ENCODE measurements around the gene PLXNA4. TPM values are rescaled to one million over a fixed set of nuclear protein-coding genes. Genes with fewer than 3 reads are reported as not detected.

The PLXNA4 gene
- total RNA-seq, 1 experiment from 2014 or later = 0.10 TPM

DNA sequence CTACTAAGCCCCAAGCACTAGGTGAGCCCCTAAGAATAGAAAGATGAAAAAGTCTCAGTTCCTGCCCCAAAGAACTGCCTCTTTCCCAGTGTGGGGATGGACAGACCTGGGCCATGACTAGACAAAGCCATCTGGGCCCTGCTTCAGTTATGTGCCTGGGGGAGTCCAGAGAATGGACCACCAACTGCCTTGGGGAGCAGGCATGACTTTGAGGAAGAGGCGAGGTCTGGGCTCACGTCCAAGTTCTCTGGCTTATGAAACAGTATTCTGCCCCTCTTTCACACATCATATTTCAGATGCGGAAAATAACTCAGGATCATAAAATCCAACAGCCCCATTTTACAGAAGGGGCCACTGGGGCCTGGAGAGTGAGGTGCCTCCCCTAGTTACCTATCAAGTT lies 80.3 kb downstream of the PLXNA4 start:
- Histone ChIP-seq H3K4me3 (ENCODE audit: low read depth in 2 of 2, low read length in 2 of 2) (no peak overlapping the region), H3K27me3 (ENCODE audit: control insufficient read depth, insufficient read depth, low read length) (0 out of 2 replicates have a peak, but pooled peaks cover 3% of the 10 kb centered on the region), H3K4me1 (ENCODE audit: control insufficient read depth, insufficient read depth, low read length) (no peaks in the 10 kb centered on the region), H3K9me3 (ENCODE audit: control insufficient read depth, insufficient read depth, low read depth, low read length) (no peaks in the 10 kb centered on the region), H3K27ac (ENCODE audit: low read length) (no peak overlapping the region), H3K36me3 (ENCODE audit: control insufficient read depth, insufficient read depth, low read length) (no peaks in the 10 kb centered on the region)
- ATAC-seq = no peak
- POLR2A ChIA-PET = no interaction called here
- CTCF ChIA-PET = no interaction called here
- DNase-seq (ENCODE audit: low read depth, low spot score) = no peak
- intact Hi-C loops (cut with micrococcal nuclease; ENCODE audit: unreplicated experiment) = no loop called here
- in situ Hi-C loops (cut with HindIII; ENCODE audit: low pct_unique_long_range_greater_than_20kb, low sequenced_read_pairs) = no loop called here
- no peak for TF ChIP-seq TCF7L2 (IDR thresholded peaks at IDR 0.05; ENCODE audit: low read depth, low read length)
- no peak for TF ChIP-seq SIN3A (IDR thresholded peaks at IDR 0.05; ENCODE audit: borderline replicate concordance, insufficient read depth, low read depth, low read length)
- no peak for TF ChIP-seq POLR2AphosphoS5 (IDR thresholded peaks at IDR 0.05; ENCODE audit: low read depth, low read length)
- TF ChIP-seq, protein P1, sequence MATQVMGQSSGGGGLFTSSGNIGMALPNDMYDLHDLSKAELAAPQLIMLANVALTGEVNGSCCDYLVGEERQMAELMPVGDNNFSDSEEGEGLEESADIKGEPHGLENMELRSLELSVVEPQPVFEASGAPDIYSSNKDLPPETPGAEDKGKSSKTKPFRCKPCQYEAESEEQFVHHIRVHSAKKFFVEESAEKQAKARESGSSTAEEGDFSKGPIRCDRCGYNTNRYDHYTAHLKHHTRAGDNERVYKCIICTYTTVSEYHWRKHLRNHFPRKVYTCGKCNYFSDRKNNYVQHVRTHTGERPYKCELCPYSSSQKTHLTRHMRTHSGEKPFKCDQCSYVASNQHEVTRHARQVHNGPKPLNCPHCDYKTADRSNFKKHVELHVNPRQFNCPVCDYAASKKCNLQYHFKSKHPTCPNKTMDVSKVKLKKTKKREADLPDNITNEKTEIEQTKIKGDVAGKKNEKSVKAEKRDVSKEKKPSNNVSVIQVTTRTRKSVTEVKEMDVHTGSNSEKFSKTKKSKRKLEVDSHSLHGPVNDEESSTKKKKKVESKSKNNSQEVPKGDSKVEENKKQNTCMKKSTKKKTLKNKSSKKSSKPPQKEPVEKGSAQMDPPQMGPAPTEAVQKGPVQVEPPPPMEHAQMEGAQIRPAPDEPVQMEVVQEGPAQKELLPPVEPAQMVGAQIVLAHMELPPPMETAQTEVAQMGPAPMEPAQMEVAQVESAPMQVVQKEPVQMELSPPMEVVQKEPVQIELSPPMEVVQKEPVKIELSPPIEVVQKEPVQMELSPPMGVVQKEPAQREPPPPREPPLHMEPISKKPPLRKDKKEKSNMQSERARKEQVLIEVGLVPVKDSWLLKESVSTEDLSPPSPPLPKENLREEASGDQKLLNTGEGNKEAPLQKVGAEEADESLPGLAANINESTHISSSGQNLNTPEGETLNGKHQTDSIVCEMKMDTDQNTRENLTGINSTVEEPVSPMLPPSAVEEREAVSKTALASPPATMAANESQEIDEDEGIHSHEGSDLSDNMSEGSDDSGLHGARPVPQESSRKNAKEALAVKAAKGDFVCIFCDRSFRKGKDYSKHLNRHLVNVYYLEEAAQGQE (IDR thresholded peaks at IDR 0.05; ENCODE audit: insufficient read depth in 1 of 2, low read depth in 2 of 2, low read length in 1 of 2) = no peak
- TF ChIP-seq, protein P2, sequence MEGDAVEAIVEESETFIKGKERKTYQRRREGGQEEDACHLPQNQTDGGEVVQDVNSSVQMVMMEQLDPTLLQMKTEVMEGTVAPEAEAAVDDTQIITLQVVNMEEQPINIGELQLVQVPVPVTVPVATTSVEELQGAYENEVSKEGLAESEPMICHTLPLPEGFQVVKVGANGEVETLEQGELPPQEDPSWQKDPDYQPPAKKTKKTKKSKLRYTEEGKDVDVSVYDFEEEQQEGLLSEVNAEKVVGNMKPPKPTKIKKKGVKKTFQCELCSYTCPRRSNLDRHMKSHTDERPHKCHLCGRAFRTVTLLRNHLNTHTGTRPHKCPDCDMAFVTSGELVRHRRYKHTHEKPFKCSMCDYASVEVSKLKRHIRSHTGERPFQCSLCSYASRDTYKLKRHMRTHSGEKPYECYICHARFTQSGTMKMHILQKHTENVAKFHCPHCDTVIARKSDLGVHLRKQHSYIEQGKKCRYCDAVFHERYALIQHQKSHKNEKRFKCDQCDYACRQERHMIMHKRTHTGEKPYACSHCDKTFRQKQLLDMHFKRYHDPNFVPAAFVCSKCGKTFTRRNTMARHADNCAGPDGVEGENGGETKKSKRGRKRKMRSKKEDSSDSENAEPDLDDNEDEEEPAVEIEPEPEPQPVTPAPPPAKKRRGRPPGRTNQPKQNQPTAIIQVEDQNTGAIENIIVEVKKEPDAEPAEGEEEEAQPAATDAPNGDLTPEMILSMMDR (IDR thresholded peaks at IDR 0.05) = no peak
- no TSS peak for BruUV-seq (replicated peaks)

DNA sequence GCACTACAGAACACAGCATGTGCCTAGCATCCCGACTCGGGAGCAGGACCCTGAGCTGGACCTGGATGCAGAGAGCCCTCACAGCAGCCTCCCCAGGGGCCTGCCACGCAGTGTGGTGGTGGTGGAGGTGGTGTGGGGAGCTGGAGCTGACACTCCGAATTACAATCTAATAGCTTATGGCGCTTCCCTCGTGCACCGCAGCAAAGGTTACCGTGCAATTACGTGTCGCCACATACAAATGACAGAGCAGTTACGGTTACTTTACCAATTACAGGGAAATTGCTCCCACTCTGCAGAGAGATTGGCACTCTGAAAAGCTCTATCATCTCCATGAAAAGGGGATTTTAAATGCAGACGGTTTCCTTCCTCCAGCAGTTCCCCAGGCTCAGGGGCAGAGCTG lies 81.8 kb downstream of the PLXNA4 start:
- POLR2A ChIA-PET = interaction anchor here (0.6 kb wide), 1 partner anchor 19 kb away, joined by 12 read pairs; no protein-coding TSS in a partner anchor
- intact Hi-C loops (cut with micrococcal nuclease; ENCODE audit: unreplicated experiment) = no loop called here
- Histone ChIP-seq H3K36me3 (ENCODE audit: control insufficient read depth, insufficient read depth, low read length) (no peaks in the 10 kb centered on the region), H3K27ac (ENCODE audit: low read length) (no peak overlapping the region), H3K9me3 (ENCODE audit: control insufficient read depth, insufficient read depth, low read depth, low read length) (no peaks in the 10 kb centered on the region), H3K4me1 (ENCODE audit: control insufficient read depth, insufficient read depth, low read length) (no peaks in the 10 kb centered on the region), H3K27me3 (ENCODE audit: control insufficient read depth, insufficient read depth, low read length) (peaks cover 5% of the 10 kb centered on the region; the same call in 1 of the 2 replicates), H3K4me3 (ENCODE audit: low read depth in 2 of 2, low read length in 2 of 2) (no peak overlapping the region)
- TF ChIP-seq TCF7L2 (IDR thresholded peaks at IDR 0.05; ENCODE audit: low read depth, low read length) = no peak
- TF ChIP-seq SIN3A (IDR thresholded peaks at IDR 0.05; ENCODE audit: borderline replicate concordance, insufficient read depth, low read depth, low read length) = no peak
- CTCF ChIA-PET = no interaction called here
- in situ Hi-C loops (cut with HindIII; ENCODE audit: low pct_unique_long_range_greater_than_20kb, low sequenced_read_pairs) = no loop called here
- no peak for ATAC-seq
- no TSS peak for BruUV-seq (replicated peaks)
- no peak for DNase-seq (ENCODE audit: low read depth, low spot score)

DNA sequence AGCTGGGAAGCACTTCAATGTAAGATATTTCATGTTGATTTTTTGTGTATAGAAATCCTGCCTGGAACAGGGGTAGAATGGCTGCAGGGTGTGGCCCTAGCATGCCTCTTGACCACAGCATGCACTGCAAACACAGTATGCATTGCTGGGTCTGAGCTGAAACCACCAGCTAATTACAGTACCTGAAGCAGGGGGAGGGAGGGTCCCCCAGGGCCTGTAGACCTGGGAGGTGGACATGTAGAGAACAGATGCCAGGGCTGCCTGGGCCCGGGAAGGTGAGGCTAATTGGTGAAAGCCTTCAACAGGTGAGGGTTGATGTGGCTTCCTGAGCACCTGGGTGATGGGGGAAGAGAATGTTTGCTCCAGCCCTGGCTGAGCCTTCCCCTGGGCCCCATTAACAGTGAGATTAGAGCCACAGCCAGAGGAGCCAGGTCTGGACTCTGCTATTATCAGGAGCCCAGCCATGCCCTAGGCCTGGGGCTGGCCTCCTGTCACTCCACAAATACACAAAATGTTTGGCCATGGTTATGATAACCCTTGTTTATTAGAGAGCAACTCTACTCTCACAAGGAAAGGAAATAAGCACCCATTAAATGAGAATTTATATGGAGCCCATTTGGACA lies 83.3 kb downstream of the PLXNA4 start:
- Histone ChIP-seq H3K36me3 (ENCODE audit: control insufficient read depth, insufficient read depth, low read length) (no peaks in the 10 kb centered on the region), H3K4me3 (ENCODE audit: low read depth in 2 of 2, low read length in 2 of 2) (no peak overlapping the region), H3K27me3 (ENCODE audit: control insufficient read depth, insufficient read depth, low read length) (peaks cover 4% of the 10 kb centered on the region; the same call in 1 of the 2 replicates), H3K4me1 (ENCODE audit: control insufficient read depth, insufficient read depth, low read length) (no peaks in the 10 kb centered on the region), H3K9me3 (ENCODE audit: control insufficient read depth, insufficient read depth, low read depth, low read length) (no peaks in the 10 kb centered on the region), H3K27ac (ENCODE audit: low read length) (no peak overlapping the region)
- intact Hi-C loops (cut with micrococcal nuclease; ENCODE audit: unreplicated experiment) = no loop called here
- ChIA-PET CTCF (no interaction called here), POLR2A (no interaction called here)
- TF ChIP-seq POLR2AphosphoS5 (IDR thresholded peaks at IDR 0.05; ENCODE audit: low read depth, low read length) (no peak), SIN3A (IDR thresholded peaks at IDR 0.05; ENCODE audit: borderline replicate concordance, insufficient read depth, low read depth, low read length) (no peak), TCF7L2 (IDR thresholded peaks at IDR 0.05; ENCODE audit: low read depth, low read length) (no peak)
- TF ChIP-seq, protein P2 (IDR thresholded peaks at IDR 0.05) = no peak
- TF ChIP-seq, protein P1 (IDR thresholded peaks at IDR 0.05; ENCODE audit: insufficient read depth in 1 of 2, low read depth in 2 of 2, low read length in 1 of 2) = no peak
- no TSS peak for BruUV-seq (replicated peaks)
- ATAC-seq (no peak), DNase-seq (ENCODE audit: low read depth, low spot score) (no peak)
- in situ Hi-C loops (cut with HindIII; ENCODE audit: low pct_unique_long_range_greater_than_20kb, low sequenced_read_pairs) = no loop called here

Data from Panc1 (cell line).